Stimulated activated CD4-positive, alpha-beta T cell treated with anti-CD3 and anti-CD28 coated beads, Interleukin-12 subunit alpha, Interleukin-12 subunit beta, amount 100 ng/mL, for 48 hours (primary cell): ENCODE results near the gene NR3C2.
"Not testable (repeated sequence)": the region's sequence is repeated elsewhere in the genome, so short reads cannot be mapped to it uniquely, and the experiment has no call there.

ENCODE experiments used
- DNase-seq, 3 donors: peaks; one replicate each; pipeline ENCODE4 v3.0.0-alpha.2; 2020; ENCODE audit warnings: low read depth in 2 of 3, low spot score in 1 of 3

Gene NR3C2

GRCh38 chr4:148114436-148114835 is 327.8 kb downstream of the NR3C2 start:
- DNase-seq: no peak

- DNase-seq: no peak
Observed at GRCh38 chr4:148112231-148112982, 329.8 kb downstream of the NR3C2 start.

GRCh38 chr4:148110169-148110568 is 332.0 kb downstream of the NR3C2 start:
- no peak for DNase-seq

- no peak for DNase-seq
Observed at GRCh38 chr4:148109216-148109615, 333.0 kb downstream of the NR3C2 start.

GRCh38 chr4:148108766-148109165 is 333.4 kb downstream of the NR3C2 start:
- no peak for DNase-seq

GRCh38 chr4:148103597-148104355 is 338.4 kb downstream of the NR3C2 start:
- no peak for DNase-seq

GRCh38 chr4:148101790-148102189 is 340.4 kb downstream of the NR3C2 start:
- no peak for DNase-seq

- DNase-seq: no peak
Observed at GRCh38 chr4:148101235-148101634, 341.0 kb downstream of the NR3C2 start.

GRCh38 chr4:148097801-148098200 is 344.4 kb downstream of the NR3C2 start:
- DNase-seq: no peak

GRCh38 chr4:148095346-148095923 is 346.8 kb downstream of the NR3C2 start:
- no peak for DNase-seq

GRCh38 chr4:148094149-148094548 is 348.1 kb downstream of the NR3C2 start:
- DNase-seq: no peak

- DNase-seq: no peak
Observed at GRCh38 chr4:148093065-148093464, 349.1 kb downstream of the NR3C2 start.

GRCh38 chr4:148092316-148093014 is 349.7 kb downstream of the NR3C2 start:
- no peak for DNase-seq

GRCh38 chr4:148091896-148092295 is 350.3 kb downstream of the NR3C2 start:
- DNase-seq: no peak

- no peak for DNase-seq
Observed at GRCh38 chr4:148090503-148091476, 351.4 kb downstream of the NR3C2 start.

GRCh38 chr4:148090029-148090428 is 352.2 kb downstream of the NR3C2 start:
- no peak for DNase-seq

- DNase-seq: no peak
Observed at GRCh38 chr4:148089624-148090023, 352.6 kb downstream of the NR3C2 start.

- not testable (repeated sequence) for DNase-seq
Observed at GRCh38 chr4:148083073-148083472, 359.1 kb downstream of the NR3C2 start.

GRCh38 chr4:148081745-148082144 is 360.5 kb downstream of the NR3C2 start:
- DNase-seq: no peak

GRCh38 chr4:148081267-148081666 is 360.9 kb downstream of the NR3C2 start:
- DNase-seq: no peak
